ENCODE results near the gene UNC5C.

GRCh38 chr4:95563638-95564337 is 15.0 kb upstream of the UNC5C start:
- TF ChIP-seq CTCF (IDR thresholded peaks at IDR 0.05) (no peak), EZH2 (IDR thresholded peaks at IDR 0.05) (no peak)

Measured in neural progenitor cell (in vitro differentiated cells).